GM21717 (cell line): Measurements from ENCODE around the gene DRAM1.
A peak's percentile ranks its signal among the peaks of the same experiment; 100 is the strongest.

Experiments used
- ATAC-seq: cut with Tn5 transposase; IDR thresholded peaks from one replicate; pipeline ENCODE4 v1.9.1; 2021; ENCODE audit warnings: mild to moderate bottlenecking, moderate library complexity; ENCODE audit not compliant: unreplicated experiment

Gene DRAM1

GRCh38 chr12:101876861-101877805 lies at the start of gene DRAM1:
Gene DRAM1 (plus strand): TSS chr12:101877580. CDS start chr12:101877790, 210 bp downstream.
- ATAC-seq: peak; percentile 88

DNA sequence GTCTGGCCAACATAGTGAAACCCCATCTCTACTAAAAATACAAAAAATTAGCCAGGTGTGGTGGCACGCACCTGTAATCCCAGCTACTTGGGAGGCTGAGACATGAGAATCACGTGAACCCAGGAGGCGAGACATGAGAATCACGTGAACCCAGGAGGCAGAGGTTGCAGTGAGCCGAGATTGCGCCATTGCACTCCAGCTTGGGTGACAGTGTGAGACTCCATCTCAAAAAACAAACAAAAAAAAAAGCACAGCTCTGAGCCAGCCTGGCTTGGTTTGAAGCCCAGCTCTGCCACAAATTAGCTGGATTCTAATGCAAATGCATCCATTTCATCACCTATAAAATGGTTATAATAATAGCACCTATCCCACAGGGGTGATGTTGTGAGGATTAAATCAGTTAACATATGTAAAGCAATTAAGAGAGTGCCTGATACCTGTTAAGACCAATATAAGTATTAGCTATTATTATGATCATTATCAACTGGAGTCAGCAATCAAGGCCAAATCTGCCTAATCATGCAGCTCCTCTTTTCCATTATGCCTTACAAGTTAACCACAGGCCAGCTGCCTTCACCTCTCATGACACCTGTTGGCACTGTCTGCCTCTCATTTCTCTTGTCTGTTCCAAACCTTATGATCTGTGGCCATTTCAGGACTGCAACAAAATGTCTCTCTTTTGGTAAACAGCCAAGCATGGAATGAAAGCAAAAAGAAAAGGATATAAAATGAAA lies 48.8 kb upstream of the DRAM1 start:
- ATAC-seq: no peak

DNA sequence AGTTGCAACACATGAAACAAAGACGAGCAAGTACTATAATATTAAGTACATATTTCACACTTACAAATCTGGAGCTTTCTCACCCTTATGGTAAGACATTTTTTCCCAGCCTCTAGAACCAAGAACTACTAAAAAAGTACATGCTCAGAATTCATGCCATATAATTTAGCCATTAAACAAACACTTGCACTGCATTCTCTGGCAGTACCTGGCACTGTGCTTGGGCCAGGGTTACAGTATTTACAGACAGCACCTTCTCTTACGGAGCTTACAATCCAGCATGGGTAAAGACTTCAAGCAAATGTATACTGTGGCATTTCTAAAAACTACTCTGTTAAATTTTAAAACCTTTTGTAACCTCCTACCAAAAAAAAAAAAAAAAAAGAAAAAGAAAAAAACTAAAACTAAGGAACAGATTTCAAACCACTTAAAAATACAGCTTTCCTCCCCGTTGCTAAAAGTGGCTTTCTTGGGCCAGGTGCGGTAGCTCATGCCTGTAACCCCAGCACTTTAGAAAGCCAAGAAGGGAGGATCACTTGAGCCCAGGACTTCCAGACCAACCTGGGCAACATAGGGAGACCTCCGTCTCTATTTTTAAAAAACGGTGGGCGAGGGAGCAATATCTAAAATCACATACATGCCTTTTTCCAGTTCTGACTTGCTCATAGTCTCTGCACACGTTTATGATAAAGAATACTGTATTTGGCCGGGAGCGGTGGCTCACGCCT lies 47.6 kb upstream of the DRAM1 start:
- ATAC-seq: no peak

- peak; percentile 92 for ATAC-seq
These were observed 46.7 kb upstream of the DRAM1 start, which contains the start of gene GNPTAB for GRCh38 chr12:101830367-101831325. Gene GNPTAB (minus strand): TSS chr12:101830959. CDS start chr12:101830675, 284 bp downstream.

DNA sequence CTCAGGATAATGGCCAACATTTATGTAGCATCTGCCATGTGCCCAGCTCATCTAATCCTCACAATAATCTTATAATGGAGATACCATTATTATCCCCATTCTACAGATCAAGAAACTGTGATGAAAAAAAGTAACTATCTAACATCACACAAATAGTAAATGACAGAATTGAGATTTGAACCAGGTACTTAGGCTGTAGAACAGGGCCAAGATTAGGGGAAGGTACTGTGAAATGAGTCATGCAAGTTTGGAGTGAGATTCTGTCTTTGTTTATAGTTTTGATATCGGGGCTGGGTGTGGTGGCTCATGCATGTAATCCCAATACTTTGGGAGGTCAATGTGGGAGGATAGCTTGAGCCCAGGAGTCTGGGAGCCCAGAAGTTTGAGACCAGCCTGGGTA lies 45.4 kb upstream of the DRAM1 start:
- ATAC-seq: no peak

GRCh38 chr12:101838628-101839323 lies 38.6 kb upstream of the DRAM1 start:
- ATAC-seq: peak; percentile 50

DNA sequence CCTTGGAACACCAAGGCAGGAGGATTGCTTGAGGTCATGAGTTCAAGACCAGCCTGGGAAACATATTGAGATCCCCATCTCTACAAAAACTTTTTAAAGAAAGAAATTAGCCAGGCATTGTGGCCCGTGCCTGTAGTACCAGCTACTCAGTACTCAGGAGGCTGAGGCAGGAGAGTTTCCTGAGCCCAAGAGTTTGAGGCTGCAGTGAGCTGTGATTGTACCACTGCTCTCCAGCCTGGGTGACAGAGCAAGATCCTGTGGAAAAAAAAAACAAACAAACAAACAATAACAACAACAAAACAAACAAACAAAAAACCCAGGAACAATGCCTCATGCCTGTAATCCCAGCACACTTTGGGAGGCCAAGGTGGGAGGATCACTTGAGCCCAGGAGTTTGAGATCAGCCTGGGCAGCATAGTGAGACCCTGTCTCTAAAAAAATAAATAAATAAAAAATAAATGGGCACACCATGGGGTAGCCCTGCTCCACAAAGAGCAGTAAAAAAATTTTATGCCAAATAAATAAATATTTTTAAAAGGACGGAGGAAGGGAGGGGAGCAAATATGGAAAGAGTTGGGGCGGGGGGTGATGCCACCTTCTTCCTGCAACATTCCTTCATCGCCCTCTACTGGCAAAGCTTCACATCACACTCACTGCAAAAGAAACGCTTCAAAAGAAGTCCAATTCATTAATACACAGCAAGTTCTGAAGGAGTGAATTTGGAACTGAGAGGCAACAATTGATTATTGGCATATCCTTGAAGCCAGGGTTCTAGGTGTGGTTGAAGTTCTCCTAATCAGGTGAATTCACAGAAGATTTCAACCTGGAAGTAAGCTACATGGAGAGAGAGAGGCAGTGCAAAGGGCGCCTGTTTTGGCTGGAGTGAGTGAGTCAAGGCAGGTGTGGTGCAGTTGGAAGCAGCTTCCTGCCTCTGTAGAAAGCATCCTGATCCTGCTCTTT lies 37.8 kb upstream of the DRAM1 start:
- ATAC-seq: peak; percentile 56

DNA sequence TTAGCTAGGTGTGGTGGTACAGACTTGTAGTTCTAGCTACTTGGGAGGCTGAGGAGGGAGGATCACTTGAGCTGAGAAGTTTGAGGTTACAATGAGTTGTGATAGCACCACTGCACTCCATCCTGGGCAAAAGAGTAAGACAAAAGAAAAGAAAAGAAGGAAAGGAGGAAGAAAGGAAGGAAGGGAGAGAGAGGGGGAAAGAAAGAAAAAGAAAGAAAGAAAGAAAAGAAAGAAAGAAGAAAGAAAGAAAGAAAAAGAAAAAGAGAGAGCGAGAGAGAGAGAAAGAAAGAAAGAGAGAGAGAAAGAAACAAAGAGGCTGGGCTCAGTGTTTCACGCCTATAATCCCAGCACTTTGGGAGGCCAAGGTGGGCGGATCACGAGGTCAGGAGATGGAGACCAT lies 36.3 kb upstream of the DRAM1 start:
- ATAC-seq: no peak

- ATAC-seq: no peak
These were observed 32.2 kb upstream of the DRAM1 start for GRCh38 chr12:101845137-101845711.

GRCh38 chr12:101847325-101847724 lies 30.1 kb upstream of the DRAM1 start:
- ATAC-seq: no peak

GRCh38 chr12:101850199-101850598 lies 27.2 kb upstream of the DRAM1 start:
- no peak for ATAC-seq

- no peak for ATAC-seq
These were observed 24.4 kb upstream of the DRAM1 start for GRCh38 chr12:101852998-101853397.

- ATAC-seq: peak; percentile 43
These were observed 22.6 kb upstream of the DRAM1 start for GRCh38 chr12:101854747-101855146.

DNA sequence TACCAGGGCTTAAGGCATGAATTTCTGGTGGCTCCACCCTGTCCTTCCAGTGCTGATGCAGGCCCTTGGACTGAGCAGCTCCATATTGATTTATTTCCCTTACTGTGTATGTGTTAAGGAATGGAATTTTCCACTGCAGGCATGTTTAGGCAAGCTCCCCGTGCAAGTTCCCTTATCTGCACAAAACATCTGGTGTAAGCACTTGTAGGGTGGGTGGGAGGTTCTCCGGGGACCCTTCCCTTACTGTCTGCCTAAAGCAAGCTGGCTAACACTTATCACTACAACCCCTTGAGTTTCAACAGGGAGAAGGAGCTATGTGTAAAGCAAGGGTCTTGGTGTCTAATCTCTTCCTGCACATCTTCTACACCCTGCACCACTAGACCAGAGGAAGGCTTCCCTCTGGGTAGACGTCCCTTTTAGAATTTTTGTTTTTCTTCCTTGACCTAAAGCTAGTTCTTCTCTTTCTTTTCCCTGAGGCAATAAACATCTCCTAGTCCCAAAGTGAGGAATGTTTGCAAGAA lies 22.0 kb upstream of the DRAM1 start:
- ATAC-seq: no peak

DNA sequence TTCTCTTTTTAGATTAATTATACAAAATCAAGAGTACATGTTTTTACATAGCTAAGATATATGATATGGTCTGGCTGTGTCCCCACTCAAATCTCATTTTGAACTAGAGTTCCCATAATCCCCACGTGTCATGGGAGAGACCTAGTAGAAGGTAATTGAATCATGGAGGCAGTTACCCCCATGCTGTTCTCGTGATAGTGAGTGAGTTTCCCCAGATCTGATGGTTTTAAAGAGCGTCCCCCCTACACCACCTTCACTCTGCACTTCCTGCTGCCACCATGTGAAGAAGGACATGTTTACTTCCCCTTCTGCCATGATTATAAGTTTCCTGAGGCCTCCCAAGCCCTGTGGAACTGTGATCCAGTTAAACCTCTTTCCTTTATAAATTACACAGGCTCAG lies 21.4 kb upstream of the DRAM1 start:
- ATAC-seq: no peak

DNA sequence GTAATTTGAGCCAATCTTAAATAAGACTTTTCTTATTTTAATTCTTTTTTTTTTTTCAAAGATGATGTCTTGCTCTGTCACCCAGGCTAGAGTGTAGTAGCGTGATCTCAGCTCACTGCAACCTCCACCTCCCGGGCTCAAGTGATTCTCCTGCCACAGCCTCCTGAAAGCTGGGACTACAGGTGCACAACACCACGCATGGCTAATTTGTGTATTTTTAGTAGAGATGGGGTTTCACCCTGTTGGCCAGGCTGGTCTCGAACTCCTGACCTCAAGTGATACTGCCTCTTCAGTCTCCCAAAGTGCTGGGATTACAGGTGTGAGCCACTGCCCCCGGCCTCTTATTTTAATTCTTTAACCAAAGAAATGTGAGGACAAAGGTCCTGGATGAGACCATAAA lies 20.8 kb upstream of the DRAM1 start:
- peak; percentile 19 for ATAC-seq

GRCh38 chr12:101857043-101857558 lies 20.3 kb upstream of the DRAM1 start:
- peak; percentile 43 for ATAC-seq
